Right lobe of liver (tissue), 4 donors: ENCODE measurements around the gene KRTAP10-1.

Source experiments
- CTCF ChIP-seq, 4 donors: fragments of 200-600 bp in 3 of 4; fragments of 450-650 bp in 1 of 4; IDR thresholded peaks; one replicate each; pipeline versions ENCODE4 v1.5.1 to v1.8.0; 2016 to 2022; ENCODE audit warnings: antibody characterized with exemption in 4 of 4, mild to moderate bottlenecking in 2 of 4
- POLR2A ChIP-seq: fragments of 450-650 bp; IDR thresholded peaks from one replicate; pipeline ENCODE4 v1.6.1; 2017; ENCODE audit warnings: antibody characterized with exemption, mild to moderate bottlenecking
- donor health status: DM: no; HTN: no; CAD: no.
- donor health status: DM: no; HTN: no; CAD: no.
- donor health status: DM: no; HTN: yes; CAD: no.

DNA sequence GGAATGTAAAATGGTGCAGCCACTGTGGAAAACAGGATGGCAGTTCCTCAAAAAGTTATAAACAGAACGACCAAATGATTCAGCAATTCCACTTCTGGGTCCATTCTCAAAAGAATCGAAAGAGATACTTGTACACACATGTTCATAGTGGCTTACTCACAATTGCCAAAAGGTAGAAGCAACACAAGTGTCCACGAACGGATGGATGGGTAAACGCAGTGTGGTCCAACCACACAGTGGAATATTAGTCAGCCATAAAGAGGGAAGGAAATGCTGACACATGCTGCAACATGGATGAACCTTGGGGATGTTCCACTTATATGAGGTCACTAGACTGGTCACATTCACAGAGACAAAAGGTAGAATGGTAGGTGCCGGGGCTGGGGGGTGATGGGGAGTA, 5.3 kb downstream of the KRTAP10-1 start:
- TF ChIP-seq POLR2A, result no peak
- no peak for TF ChIP-seq CTCF (IDR thresholded peaks at IDR 0.05)
